GM18526 (cell line): ENCODE results near the gene ANKFY1.

Experiments used
- POLR2A ChIP-seq: IDR thresholded peaks from 3 replicates; pipeline ENCODE4 v1.6.1; 2011; ENCODE audit not compliant: insufficient read length; ENCODE audit errors: extremely low read depth

The ANKFY1 gene

DNA sequence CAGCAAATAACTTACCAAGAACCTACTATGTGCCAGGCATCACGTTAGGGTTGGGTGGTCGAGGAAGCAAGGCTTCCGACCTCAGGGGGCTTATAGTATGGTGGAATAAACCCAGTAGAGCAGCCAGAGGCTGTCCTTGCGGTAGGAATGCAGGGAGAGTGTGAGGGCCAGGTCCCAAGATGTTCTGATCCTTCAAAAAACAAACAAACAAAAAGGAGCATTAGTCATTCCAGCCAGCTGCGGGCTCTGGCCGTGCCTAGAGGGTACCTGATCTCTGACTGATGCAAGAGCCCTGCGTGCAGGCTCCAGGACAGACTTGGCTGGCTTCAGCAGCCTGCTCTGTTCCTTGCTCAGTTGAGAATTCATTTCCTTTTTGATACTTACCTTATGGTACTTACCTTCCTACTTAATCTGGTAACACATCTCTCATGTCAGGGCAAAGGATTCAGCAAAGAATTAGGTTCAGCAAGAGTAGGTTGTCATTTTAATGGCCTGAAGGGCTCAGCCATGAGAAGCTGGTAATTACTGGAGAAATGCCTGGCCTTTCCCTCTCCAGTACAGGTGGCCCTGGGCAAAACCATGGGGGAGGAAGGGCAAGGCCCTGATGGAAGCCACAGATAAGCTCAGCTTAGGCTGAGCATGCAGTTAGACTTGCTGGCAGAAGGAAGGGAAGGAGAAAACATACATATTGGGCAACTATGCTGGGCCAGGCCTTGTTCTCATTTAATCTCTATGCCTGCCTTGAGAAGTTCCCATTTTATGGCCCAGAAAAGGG is 102.4 kb downstream of the ANKFY1 start:
- no peak for TF ChIP-seq POLR2A

DNA sequence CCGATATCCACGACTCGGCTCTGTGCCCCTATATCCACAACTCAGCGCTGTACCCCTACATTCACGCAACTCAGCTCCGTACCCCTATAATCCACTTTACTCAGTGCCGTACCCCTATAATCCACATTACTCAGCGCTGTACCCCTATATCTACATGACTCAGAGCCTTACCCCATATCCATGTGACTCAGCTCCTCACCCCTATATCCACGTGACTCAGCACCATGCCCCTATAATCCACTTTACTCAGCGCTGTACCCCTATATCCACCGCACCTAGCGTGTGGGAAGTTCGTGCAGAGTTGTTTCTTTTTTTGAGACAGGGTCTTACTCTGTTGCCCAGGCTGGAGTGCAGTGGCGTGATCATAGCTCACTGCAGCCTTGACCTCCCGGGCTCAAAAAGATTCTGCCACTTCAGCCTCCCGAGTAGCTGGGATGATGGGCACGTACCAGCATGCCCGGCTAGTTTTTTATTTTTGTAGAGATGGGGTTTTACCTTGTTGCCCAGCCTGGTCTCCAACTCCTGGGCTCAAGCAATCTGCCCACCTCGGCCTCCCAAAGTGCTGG is 103.4 kb downstream of the ANKFY1 start:
- TF ChIP-seq POLR2A = no peak

DNA sequence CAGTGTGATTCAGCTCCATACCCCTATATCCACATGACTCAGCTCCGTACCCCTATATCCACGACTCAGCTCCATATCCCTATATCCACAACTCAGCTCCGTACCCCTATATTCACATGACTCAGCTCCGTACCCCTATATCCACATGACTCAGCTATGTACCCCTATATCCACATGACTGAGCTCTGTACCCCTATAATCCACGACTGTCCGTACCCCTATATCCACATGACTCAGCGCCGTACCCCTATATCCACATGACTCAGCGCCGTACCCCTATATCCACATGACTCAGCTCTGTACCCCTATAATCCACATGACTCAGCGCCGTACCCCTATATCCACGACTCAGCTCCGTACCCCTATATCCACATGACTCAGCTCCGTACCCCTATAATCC is 104.0 kb downstream of the ANKFY1 start:
- no peak for TF ChIP-seq POLR2A

DNA sequence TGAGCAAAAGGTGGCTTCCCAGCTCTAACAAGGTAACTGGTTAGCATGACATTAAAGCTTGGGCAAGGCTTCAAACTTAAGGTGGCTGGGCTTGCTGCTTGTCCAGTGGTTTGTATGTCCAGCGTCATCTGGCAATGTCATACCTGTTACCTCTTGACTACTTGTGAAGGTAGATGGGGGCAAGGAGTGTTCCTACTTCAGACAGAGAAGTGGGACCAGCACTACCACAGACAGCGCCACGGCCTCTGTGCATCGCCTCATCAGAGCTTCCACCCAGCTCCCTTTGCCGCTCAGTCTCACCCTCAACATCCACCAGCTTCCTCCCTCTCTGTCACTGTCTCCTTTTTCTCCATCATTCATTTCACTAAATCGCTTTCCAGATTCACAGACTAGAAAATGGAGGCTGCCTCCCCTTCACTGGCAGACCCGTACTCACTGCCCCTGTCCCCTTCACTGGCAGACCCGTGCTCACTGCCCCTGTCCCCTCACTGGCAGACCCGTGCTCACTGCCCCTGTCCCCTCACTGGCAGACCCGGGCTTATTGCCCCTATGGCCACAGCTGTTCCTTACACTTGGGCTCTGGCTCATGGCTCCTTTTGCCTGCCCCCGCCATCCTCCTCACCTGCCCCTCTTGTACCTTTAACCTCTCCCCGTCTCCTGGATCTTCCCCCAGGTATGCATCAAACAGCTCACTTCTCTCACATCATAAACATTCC is 106.0 kb downstream of the ANKFY1 start:
- TF ChIP-seq POLR2A = no peak

DNA sequence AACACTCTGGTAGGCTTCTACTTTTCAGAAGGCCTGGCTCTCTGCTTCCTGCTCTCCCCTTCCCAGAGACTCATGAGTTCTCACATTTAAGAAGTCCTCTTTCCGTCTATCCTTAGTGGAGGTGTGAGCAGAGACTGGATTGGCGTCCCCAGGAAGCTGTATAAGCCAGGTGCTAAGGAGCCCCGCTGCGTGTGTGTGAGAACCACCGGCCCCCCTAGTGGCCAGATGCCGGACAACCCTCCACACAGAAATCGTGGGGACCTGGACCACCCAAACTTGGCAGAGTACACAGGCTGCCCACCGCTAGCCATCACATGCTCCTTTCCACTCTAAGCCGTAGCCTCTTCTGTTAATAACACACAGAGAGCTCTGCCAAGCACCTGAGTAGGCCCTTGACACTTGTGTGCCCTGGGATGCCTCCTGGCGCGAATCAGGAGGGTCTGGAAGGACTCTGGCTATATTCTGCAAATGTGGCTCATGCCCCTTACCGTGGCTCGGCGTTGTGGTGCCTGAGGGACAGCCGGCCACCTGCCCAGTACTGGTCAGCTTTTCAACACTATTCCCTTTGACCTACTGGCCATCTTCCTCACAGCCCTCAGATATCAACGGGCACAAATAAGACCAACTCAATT is 106.9 kb downstream of the ANKFY1 start:
- TF ChIP-seq POLR2A = no peak

DNA sequence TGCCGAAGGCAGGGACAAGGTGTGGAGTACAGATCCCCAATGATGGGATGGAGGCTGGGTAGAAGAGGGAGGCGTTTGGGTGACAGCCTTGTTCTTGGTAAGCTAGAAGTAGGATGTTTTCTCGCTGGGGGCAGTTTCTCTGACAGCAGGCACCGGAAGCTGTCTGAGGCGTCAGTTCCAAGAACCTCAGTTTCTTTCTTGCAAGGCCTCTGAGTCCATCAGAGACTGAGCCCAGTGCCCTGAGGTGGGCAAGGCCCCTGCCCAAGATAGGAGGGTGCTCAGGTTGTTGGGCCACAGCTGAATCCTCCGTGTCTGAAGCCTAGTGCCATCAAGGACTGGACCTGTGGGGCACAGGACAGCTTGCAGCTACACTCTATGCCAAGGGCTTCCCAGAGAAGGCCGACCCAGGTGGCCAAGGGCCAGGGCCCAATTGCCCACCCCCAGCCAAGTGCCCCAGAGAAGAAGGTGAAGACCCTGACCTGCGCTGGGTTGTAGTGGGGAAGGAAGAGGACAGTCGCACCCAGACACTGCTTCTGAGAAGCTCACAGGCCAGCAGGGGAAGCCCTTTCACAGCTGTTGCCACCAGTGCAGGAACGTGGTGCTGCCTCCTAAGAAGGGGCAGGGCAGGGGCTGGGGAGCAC is 107.7 kb downstream of the ANKFY1 start:
- no peak for TF ChIP-seq POLR2A

DNA sequence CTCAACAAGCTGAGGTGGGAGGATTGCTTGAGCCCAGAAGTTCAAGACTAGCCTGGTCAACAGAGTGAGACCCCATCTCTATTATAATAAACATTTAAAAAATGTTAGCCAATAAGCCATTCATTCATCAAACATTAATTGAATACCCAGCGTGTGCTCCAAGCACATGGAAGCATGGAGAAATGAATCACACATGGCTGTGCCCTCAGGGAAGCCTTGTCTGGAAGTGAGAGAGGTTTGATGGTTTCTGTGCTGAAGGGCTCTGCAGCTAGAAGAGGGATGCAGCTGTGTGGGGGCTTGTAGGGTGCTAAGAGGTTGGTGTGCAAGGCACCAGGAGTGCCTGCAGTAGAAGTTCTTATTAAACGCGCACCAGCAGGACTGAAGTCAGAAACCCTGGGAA is 109.6 kb downstream of the ANKFY1 start:
- no peak for TF ChIP-seq POLR2A

DNA sequence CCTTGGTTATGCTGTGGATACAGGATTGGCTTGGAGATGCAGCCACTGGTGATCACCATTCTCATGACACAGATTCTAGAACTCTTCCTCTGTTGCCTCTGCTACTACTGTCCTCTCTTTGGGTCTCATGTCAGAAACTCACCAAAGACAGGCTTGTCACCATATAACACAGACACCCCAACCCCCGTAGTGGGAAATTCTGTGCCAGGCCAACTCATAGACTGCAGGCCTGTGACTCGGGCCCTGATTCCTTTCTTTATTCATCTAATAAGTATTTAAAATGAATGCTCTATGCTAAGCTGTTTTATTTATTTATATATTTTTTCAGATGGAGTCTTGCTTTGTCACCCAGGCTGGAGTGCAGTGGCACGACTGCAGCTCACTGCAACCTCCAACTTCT is 111.3 kb downstream of the ANKFY1 start:
- TF ChIP-seq POLR2A = no peak

DNA sequence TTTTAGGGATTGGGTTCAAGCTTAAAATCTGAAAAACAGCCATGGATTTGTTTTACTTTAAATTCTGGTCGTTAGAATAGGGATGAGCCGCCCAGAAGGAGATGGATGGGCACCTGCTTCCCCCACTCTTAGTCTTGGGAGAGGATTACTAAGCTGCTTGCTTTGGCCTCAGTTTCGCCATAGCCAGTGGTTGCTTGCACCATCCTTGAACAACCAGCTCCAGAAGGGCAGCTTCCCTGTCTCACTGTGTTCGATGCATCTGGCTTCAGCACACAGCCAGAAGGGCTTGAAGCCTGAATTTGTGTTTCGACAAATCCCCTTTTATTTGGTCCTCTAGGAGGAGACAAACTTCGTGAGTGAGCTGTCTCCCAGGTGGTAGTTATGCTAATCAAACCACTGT is 113.7 kb downstream of the ANKFY1 start:
- TF ChIP-seq POLR2A = no peak

DNA sequence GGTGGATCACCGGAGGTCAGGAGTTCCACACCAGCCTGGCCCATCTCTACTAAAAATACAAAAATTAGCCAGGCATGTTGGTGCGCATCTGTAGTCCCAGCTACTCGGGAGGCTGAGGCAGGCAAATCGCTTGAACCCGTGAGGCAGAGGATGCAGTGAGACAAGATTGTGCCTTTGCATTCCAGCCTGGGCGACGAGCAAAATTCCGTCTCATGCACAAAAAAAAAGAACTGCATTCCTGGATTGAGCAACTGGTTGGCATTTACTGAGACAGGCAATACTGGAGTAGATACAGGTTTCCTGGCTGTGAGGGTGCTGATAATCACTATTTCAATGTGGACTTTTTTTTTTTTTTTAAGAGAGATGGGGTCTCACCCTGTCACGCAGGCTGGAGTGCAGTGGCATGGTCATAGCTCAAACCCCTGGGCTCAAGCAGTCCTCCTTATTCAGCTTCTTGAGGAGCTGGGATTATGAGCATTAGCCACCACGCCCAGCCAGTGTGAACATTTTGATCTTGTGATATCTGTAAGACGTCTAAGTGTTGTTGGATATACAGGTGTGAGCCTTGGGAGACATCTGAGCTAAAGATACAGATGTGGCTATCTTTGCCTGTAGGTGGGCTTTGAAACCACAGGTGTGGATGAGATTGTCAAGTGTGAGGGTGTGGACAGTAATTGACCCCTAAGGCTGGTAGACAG is 115.0 kb downstream of the ANKFY1 start:
- no peak for TF ChIP-seq POLR2A

DNA sequence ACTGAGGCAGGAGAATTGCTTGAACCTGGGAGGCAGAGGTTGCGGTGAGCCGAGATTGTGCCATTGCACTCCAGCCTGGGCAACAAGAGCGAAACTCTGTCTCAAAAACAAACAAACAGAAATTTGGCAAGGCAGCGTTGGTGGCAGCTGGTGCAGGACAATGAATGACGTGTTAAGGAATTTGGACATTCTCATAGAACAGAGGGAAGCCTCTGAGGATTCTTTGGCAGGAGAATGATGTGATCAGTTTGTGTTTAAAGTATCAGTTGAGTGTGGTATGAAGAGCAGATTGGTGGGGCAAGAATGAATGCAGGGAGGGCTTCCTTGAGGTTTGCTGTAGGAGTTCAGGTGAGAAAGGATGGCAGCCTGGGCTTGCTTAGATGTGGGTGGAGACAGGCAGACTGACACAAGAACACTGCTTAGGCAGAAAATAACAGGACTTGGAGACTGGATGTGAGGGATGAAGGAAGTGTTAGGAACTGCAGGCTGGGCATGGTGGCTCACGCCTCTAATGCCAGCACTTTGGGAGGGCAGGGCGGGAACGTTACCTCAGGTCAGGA is 115.9 kb downstream of the ANKFY1 start:
- TF ChIP-seq POLR2A = no peak

DNA sequence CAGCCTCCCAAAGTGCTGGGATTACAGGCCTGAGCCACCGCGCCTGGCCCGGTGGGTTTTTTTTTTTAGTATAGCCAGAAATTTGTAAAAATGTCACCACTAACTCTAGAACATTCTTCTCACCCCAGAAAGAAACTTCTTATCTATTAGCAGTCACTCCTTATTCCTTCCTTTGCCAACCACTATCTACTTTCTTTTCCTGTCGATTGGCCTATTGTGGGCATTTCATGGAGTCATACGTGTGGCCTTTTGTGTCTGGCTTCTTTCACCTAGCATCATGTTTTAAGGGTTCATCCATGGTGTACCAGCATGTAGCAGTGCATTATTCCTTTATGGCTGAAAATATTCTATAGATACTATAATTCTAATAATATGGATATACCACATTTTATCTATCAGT is 117.1 kb downstream of the ANKFY1 start:
- no peak for TF ChIP-seq POLR2A

DNA sequence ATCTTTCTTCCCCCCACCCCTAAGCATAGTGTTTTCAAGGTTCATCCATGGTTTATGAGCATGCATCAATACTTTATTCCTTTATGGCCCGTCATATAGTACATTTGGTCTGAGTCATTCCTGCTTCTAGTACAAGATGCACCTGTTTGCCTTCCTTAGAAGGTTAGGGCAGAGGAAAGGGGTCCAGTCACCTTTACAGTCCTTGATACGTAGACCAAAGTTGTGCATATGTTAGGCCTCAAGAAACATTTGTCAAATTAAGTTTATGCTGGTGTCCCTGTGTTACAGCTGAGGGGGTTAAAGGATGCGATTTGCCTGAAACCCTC is 119.4 kb downstream of the ANKFY1 start:
- TF ChIP-seq POLR2A = no peak

DNA sequence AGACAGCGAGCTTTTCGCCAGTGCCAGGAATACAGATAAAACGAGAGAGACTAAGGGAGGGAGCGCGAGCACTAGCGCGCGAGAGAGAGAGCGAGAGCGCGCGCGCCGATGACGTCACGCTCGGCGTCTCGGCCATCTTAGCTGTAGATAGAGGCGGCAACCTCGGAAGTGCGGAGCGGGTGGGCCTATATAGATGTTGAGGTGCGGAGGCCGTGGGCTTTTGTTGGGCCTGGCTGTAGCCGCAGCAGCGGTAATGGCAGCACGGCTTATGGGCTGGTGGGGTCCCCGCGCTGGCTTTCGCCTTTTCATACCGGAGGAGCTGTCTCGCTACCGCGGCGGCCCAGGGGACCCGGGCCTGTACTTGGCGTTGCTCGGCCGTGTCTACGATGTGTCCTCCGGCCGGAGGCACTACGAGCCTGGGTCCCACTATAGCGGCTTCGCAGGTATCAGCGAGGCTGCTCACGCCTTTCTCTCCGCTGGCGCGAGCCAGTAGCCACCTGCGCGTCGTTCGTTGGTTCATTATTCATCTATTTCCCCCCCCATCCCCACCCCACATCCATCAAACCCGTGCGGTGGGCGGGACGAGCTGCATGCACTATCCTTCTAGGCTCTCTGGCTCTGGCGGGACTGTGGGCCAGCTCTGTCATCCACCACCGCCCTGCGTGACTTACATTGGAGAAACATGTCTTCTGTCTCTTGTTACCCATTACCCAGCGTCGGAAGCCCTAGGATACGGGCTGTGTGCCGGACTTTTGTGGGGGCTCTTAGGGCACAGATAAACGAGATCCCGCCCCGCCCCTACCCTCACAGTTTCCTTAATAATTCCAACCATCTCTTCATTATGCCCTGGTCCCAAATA is 120.0 kb downstream of the ANKFY1 start:
- TF ChIP-seq POLR2A = peak; percentile 85
